ENCODE results near the gene EFCAB6. TPM values are rescaled to one million over a fixed set of nuclear protein-coding genes. Genes with fewer than 3 reads are reported as not detected.

The EFCAB6 gene
- total and polyA plus RNA-seq, 10 of the 15 experiments (the other 5 are each of a cell fraction or from before 2014, with no cell fraction given), result 0.05 to 0.42 (median 0.19) TPM

DNA sequence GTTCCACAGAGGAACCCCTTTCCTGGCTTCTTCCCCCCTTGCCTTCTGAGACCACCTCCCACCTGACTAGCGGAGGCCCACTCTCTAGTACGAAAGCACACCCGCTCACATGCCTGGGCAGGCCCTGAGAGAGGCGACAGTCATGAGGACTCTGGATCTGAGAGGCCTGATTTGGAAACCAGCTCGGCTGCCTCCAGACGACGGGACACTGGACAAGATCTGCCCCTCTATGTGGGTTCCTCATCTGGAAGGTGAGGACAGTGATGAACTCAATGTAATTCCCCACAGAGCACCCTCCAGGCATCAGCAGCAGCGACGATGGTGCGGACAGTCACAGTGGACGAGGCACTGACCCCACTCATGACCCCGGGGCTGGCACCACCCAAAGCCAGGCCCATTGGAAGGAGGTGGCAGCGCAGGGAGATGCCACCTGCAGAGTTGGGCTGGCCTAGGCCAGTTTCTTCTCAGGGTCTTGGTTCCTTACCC, 42.7 kb upstream of the EFCAB6 start:
- RAD21 ChIA-PET (ENCODE audit: unreplicated experiment), result no interaction called here

GRCh38 chr22:43854121-43854785, 42.1 kb upstream of the EFCAB6 start:
- FAIRE-seq (no peak), ATAC-seq (no peak), DNase-seq (ENCODE audit: low read depth, low spot score) (no peak)
- ChIA-PET CTCF (interaction anchor here (0.7 kb wide), 1 partner anchor 517 kb away, joined by 3 read pairs; no protein-coding TSS in a partner anchor), SMC1A (ENCODE audit: uncharacterized antibody, unreplicated experiment) (no interaction called here), POLR2A (no interaction called here), RAD21 (ENCODE audit: unreplicated experiment) (no interaction called here)
- intact Hi-C loops (cut with micrococcal nuclease; ENCODE audit: unreplicated experiment) (no loop called here), in situ Hi-C loops (cut with MboI) (no loop called here)
- Histone ChIP-seq H3K4me1 (ENCODE audit: control insufficient read depth, insufficient read depth, low read length) (no peaks in the 10 kb centered on the region), H3K4me3 (no peak overlapping the region), H3K9ac (ENCODE audit: control insufficient read depth, insufficient read depth, low read length) (no peak overlapping the region), H3K9me3 (replicated peaks; ENCODE audit: control insufficient read depth, insufficient read depth, low read length) (no peaks in the 10 kb centered on the region), H3K27ac (ENCODE audit: control insufficient read depth, insufficient read depth) (no peak overlapping the region), H3K27me3 (replicated peaks in 1 of 2; ENCODE audit: control insufficient read depth in 2 of 2, insufficient read depth in 2 of 2, low read length in 1 of 2) (peaks cover 0 to 4% of the 10 kb centered on the region in 2 experiments; a peak in 3 of 4 replicates), H3K36me3 (ENCODE audit: control insufficient read depth in 2 of 2, insufficient read depth in 2 of 2, low read length in 1 of 2) (no peaks in the 10 kb centered on the region), H3K4me2 (ENCODE audit: control insufficient read depth, insufficient read depth) (no peak overlapping the region), H4K20me1 (ENCODE audit: control insufficient read depth, insufficient read depth) (no peaks in the 10 kb centered on the region), H3K79me2 (ENCODE audit: control insufficient read depth, insufficient read depth, low read length) (no peaks in the 10 kb centered on the region), H2AFZ (ENCODE audit: control insufficient read depth, low read depth, low read length) (no peak overlapping the region)
- TF ChIP-seq TCF12 (IDR thresholded peaks at IDR 0.05; ENCODE audit: low read depth, low read length), result no peak
- no peak for TF ChIP-seq PML (IDR thresholded peaks at IDR 0.05; ENCODE audit: low read length)
- TF ChIP-seq PAX8 (IDR thresholded peaks at IDR 0.05), result no peak
- no peak for TF ChIP-seq TCF7 (IDR thresholded peaks at IDR 0.05; ENCODE audit: borderline replicate concordance)
- TF ChIP-seq, protein P1, sequence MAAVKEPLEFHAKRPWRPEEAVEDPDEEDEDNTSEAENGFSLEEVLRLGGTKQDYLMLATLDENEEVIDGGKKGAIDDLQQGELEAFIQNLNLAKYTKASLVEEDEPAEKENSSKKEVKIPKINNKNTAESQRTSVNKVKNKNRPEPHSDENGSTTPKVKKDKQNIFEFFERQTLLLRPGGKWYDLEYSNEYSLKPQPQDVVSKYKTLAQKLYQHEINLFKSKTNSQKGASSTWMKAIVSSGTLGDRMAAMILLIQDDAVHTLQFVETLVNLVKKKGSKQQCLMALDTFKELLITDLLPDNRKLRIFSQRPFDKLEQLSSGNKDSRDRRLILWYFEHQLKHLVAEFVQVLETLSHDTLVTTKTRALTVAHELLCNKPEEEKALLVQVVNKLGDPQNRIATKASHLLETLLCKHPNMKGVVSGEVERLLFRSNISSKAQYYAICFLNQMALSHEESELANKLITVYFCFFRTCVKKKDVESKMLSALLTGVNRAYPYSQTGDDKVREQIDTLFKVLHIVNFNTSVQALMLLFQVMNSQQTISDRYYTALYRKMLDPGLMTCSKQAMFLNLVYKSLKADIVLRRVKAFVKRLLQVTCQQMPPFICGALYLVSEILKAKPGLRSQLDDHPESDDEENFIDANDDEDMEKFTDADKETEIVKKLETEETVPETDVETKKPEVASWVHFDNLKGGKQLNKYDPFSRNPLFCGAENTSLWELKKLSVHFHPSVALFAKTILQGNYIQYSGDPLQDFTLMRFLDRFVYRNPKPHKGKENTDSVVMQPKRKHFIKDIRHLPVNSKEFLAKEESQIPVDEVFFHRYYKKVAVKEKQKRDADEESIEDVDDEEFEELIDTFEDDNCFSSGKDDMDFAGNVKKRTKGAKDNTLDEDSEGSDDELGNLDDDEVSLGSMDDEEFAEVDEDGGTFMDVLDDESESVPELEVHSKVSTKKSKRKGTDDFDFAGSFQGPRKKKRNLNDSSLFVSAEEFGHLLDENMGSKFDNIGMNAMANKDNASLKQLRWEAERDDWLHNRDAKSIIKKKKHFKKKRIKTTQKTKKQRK (IDR thresholded peaks at IDR 0.05; ENCODE audit: low read depth, low read length), result no peak
- TF ChIP-seq ZNF274 (IDR thresholded peaks at IDR 0.05; ENCODE audit: insufficient read depth, insufficient read length), result no peak
- WGBS (ENCODE audit: insufficient coverage, insufficient replicate concordance, low lambda C conversion rate, missing lambda C conversion rate), result 16% methylated on average over 14 of the region's 14 CpGs
- no TSS peak for BruUV-seq (replicated peaks)

More for the DNA sequence above, 42.7 kb upstream of the EFCAB6 start:
- no peak overlapping the region for H3K9ac ChIP-seq (ENCODE audit: control insufficient read depth, insufficient read depth, low read length)
- ATAC-seq (no peak), FAIRE-seq (no peak), DNase-seq (ENCODE audit: low read depth, low spot score) (no peak)
- no peaks in the 10 kb centered on the region for H3K4me1 ChIP-seq (ENCODE audit: control insufficient read depth, insufficient read depth, low read length)
- H2AFZ ChIP-seq (ENCODE audit: control insufficient read depth, low read depth, low read length), result no peak overlapping the region
- peaks cover 0 to 4% of the 10 kb centered on the region in 2 experiments; a peak in 3 of 4 replicates for H3K27me3 ChIP-seq (replicated peaks in 1 of 2; ENCODE audit: control insufficient read depth in 2 of 2, insufficient read depth in 2 of 2, low read length in 1 of 2)
- in situ Hi-C loops (cut with MboI), result no loop called here
- POLR2A ChIA-PET, result no interaction called here
- H3K4me2 ChIP-seq (ENCODE audit: control insufficient read depth, insufficient read depth), result no peak overlapping the region
- intact Hi-C loops (cut with micrococcal nuclease; ENCODE audit: unreplicated experiment), result no loop called here
- TF ChIP-seq RFX5 (IDR thresholded peaks at IDR 0.05; ENCODE audit: low read depth, low read length), result no peak
- no peak for TF ChIP-seq SP1 (IDR thresholded peaks at IDR 0.05; ENCODE audit: low read depth, low read length)
- H4K20me1 ChIP-seq (ENCODE audit: control insufficient read depth, insufficient read depth), result no peaks in the 10 kb centered on the region
- SMC1A ChIA-PET (ENCODE audit: uncharacterized antibody, unreplicated experiment), result no interaction called here
- H3K79me2 ChIP-seq (ENCODE audit: control insufficient read depth, insufficient read depth, low read length), result no peaks in the 10 kb centered on the region
- CTCF ChIA-PET, result no interaction called here
- BruUV-seq (replicated peaks), result no TSS peak
- no peak overlapping the region for H3K4me3 ChIP-seq
- no peaks in the 10 kb centered on the region for H3K9me3 ChIP-seq (replicated peaks; ENCODE audit: control insufficient read depth, insufficient read depth, low read length)
- H3K36me3 ChIP-seq (ENCODE audit: control insufficient read depth in 2 of 2, insufficient read depth in 2 of 2, low read length in 1 of 2), result no peaks in the 10 kb centered on the region
- 45% methylated on average over 13 of the region's 13 CpGs for WGBS (ENCODE audit: insufficient coverage, insufficient replicate concordance, low lambda C conversion rate, missing lambda C conversion rate)
- H3K27ac ChIP-seq (ENCODE audit: control insufficient read depth, insufficient read depth), result no peak overlapping the region

Data from GM12878 (cell line).